HCT116 (cell line): ENCODE measurements around the gene SYDE1.

ENCODE experiments used
- CBX3 ChIP-seq: IDR thresholded peaks from 2 replicates; pipeline ENCODE4 v1.6.1; 2012; ENCODE audit warnings: low read depth
- CEBPB ChIP-seq: IDR thresholded peaks from 2 replicates; pipeline ENCODE4 v1.6.1; 2012; ENCODE audit warnings: low read depth
- CTCF ChIP-seq, 3 experiments: fragments of 200-600 bp in 1 of 3; sonication (generic) in 1 of 3; IDR thresholded peaks in 2 of 3; conservative IDR thresholded peaks in 1 of 3; 2 replicates each; pipeline ENCODE4 v1.5.1; 2012 to 2017; ENCODE audit warnings: low read depth in 2 of 3, low read length in 2 of 3, antibody characterized with exemption in 1 of 3, borderline replicate concordance in 1 of 3, control low read depth in 1 of 3, mild to moderate bottlenecking in 1 of 3, mixed read lengths in 1 of 3, mixed run types in 1 of 3, moderate library complexity in 1 of 3; ENCODE audit not compliant: insufficient read depth in 1 of 3
- EGR1 ChIP-seq: IDR thresholded peaks from 2 replicates; pipeline ENCODE4 v1.6.1; 2012; ENCODE audit warnings: low read depth
- EZH2 ChIP-seq: fragments of 200-600 bp; sonication (generic); IDR thresholded peaks from 2 replicates; pipeline ENCODE4 v1.6.1; 2017; ENCODE audit warnings: antibody characterized with exemption, mixed run types
- EZH2phosphoT487 ChIP-seq: fragments of 200-600 bp; IDR thresholded peaks from 2 replicates; pipeline ENCODE4 v1.6.1; 2018; ENCODE audit warnings: antibody characterized with exemption, borderline replicate concordance
- MAX ChIP-seq: IDR thresholded peaks from 2 replicates; pipeline ENCODE4 v1.6.1; 2012
- POLR2A ChIP-seq: IDR thresholded peaks from 2 replicates; pipeline ENCODE4 v1.7.0; 2011; ENCODE audit warnings: borderline replicate concordance; ENCODE audit not compliant: insufficient read depth, insufficient read length; ENCODE audit errors: extremely low read depth
- POLR2AphosphoS5 ChIP-seq: IDR thresholded peaks from 2 replicates; pipeline ENCODE4 v1.6.1; 2011; ENCODE audit warnings: mild to moderate bottlenecking, low read depth, low read length, moderate library complexity
- RAD21 ChIP-seq: IDR thresholded peaks from 2 replicates; pipeline ENCODE4 v1.6.1; 2012; ENCODE audit warnings: low read depth, mild to moderate bottlenecking
- SP1 ChIP-seq: IDR thresholded peaks from 2 replicates; pipeline ENCODE4 v1.6.1; 2012; ENCODE audit warnings: low read depth
- YY1 ChIP-seq: IDR thresholded peaks from 2 replicates; pipeline ENCODE4 v1.6.1; 2011; ENCODE audit warnings: low read length, low read depth, moderate library complexity, mild to moderate bottlenecking; ENCODE audit not compliant: insufficient replicate concordance; ENCODE audit errors: extremely low read depth
- ZFX ChIP-seq: fragments of 450-650 bp; IDR thresholded peaks from 2 replicates; pipeline ENCODE4 v1.6.1; 2017

- TF ChIP-seq SP1: no peak
- no peak for TF ChIP-seq EZH2
- TF ChIP-seq POLR2A: no peak
- TF ChIP-seq CTCF (IDR thresholded peaks at IDR 0.05 in 2 of 3, conservative IDR thresholded peaks at IDR 0.05 in 1 of 3; ENCODE audit: borderline replicate concordance in 1 of 3, insufficient read depth in 1 of 3, low read depth in 2 of 3, low read length in 2 of 3): no peak
- no peak for TF ChIP-seq YY1
- TF ChIP-seq CEBPB: no peak
- no peak for TF ChIP-seq EZH2phosphoT487
- no peak for TF ChIP-seq MAX
- no peak for TF ChIP-seq RAD21
- TF ChIP-seq EGR1: no peak
- TF ChIP-seq CBX3: no peak
- TF ChIP-seq ZFX: no peak
- TF ChIP-seq POLR2AphosphoS5: no peak
Observed at GRCh38 chr19:15109768-15110417, 2.7 kb downstream of the SYDE1 start.
